ENCODE measurements around the gene BRAP. TPM values are rescaled to one million over a fixed set of nuclear protein-coding genes. Genes with fewer than 3 reads are reported as not detected.
A peak's percentile ranks its signal among the peaks of the same experiment; 100 is the strongest.
"Not testable (repeated sequence)": the region's sequence is repeated elsewhere in the genome, so short reads cannot be mapped to it uniquely, and the experiment has no call there.

BRAP gene
- total RNA-seq: 10 to 100 TPM; 20.2 to 23.6 TPM

- peak; percentile 94 for DNase-seq
- POLR2A ChIA-PET: no interaction called here
- CTCF ChIA-PET: interaction anchor here (0.6 to 1.9 kb wide), 5 partner anchors 14 to 738 kb away, joined by 4 to 7 read pairs (median 4); no protein-coding TSS in a partner anchor
- no peaks in the 10 kb centered on the region for H3K9me3 Mint-ChIP-seq
- peaks cover 19% of the 10 kb centered on the region for H3K36me3 Mint-ChIP-seq (ENCODE audit: low read depth)
- peaks cover 37% of the 10 kb centered on the region for H3K4me1 Mint-ChIP-seq
- H3K27me3 Mint-ChIP-seq: no peaks in the 10 kb centered on the region
- peak within 1 kb of the TSS; percentile 96 for H3K27ac Mint-ChIP-seq
- H3K4me3 Mint-ChIP-seq: peak within 1 kb of the TSS; percentile 98
These were observed at the start of gene BRAP, which contains the start of gene ACAD10 for GRCh38 chr12:111685811-111686573. BRAP (minus strand) TSS chr12:111685956; CDS start chr12:111685792, 164 bp downstream. ACAD10 (plus strand) TSS chr12:111686053; CDS start chr12:111692710, 6,657 bp downstream.

GRCh38 chr12:111733340-111733915, 47.7 kb upstream of the BRAP start:
- Mint-ChIP-seq H3K4me3 (no peak overlapping the region), H3K27ac (no peak overlapping the region), H3K36me3 (ENCODE audit: low read depth) (peaks cover 4% of the 10 kb centered on the region), H3K9me3 (no peaks in the 10 kb centered on the region), H3K4me1 (no peaks in the 10 kb centered on the region), H3K27me3 (no peaks in the 10 kb centered on the region)
- POLR2A ChIA-PET: no interaction called here
- DNase-seq: no peak
- CTCF ChIA-PET: no interaction called here

- Mint-ChIP-seq H3K27ac (no peak overlapping the region), H3K9me3 (no peaks in the 10 kb centered on the region), H3K4me3 (no peak overlapping the region), H3K27me3 (no peaks in the 10 kb centered on the region), H3K36me3 (ENCODE audit: low read depth) (peaks cover 4% of the 10 kb centered on the region), H3K4me1 (no peaks in the 10 kb centered on the region)
- ChIA-PET POLR2A (no interaction called here), CTCF (no interaction called here)
- DNase-seq: no peak
These were observed 47.0 kb upstream of the BRAP start for GRCh38 chr12:111732786-111733185.

- ChIA-PET CTCF (interaction anchor here (0.6 to 1.0 kb wide), 3 partner anchors 10 to 1278 kb away, joined by 3 to 6 read pairs (median 3); no protein-coding TSS in a partner anchor), POLR2A (no interaction called here)
- Mint-ChIP-seq H3K4me1 (no peaks in the 10 kb centered on the region), H3K27ac (no peak overlapping the region), H3K36me3 (ENCODE audit: low read depth) (no peaks in the 10 kb centered on the region), H3K4me3 (no peak overlapping the region), H3K27me3 (no peaks in the 10 kb centered on the region), H3K9me3 (no peaks in the 10 kb centered on the region)
- no peak for DNase-seq
These were observed 44.7 kb upstream of the BRAP start for GRCh38 chr12:111730420-111730819.

- Mint-ChIP-seq H3K36me3 (ENCODE audit: low read depth) (peaks cover 3% of the 10 kb centered on the region), H3K4me3 (no peak overlapping the region), H3K27me3 (no peaks in the 10 kb centered on the region), H3K9me3 (no peaks in the 10 kb centered on the region), H3K4me1 (no peaks in the 10 kb centered on the region), H3K27ac (no peak overlapping the region)
- no peak for DNase-seq
- CTCF ChIA-PET: interaction anchor here (1.4 kb wide), 1 partner anchor 16 kb away, joined by 3 read pairs; no protein-coding TSS in a partner anchor
- POLR2A ChIA-PET: no interaction called here
These were observed 43.0 kb upstream of the BRAP start for GRCh38 chr12:111728795-111729194.

- H3K27me3 Mint-ChIP-seq; H3K27ac Mint-ChIP-seq; CTCF ChIA-PET; DNase-seq; H3K9me3 Mint-ChIP-seq; H3K36me3 Mint-ChIP-seq (ENCODE audit: low read depth); H3K4me3 Mint-ChIP-seq; H3K4me1 Mint-ChIP-seq; POLR2A ChIA-PET: not testable (repeated sequence)
These were observed 38.0 kb upstream of the BRAP start for GRCh38 chr12:111723646-111724360.

GRCh38 chr12:111720457-111720856, 34.7 kb upstream of the BRAP start:
- Mint-ChIP-seq H3K27me3 (no peaks in the 10 kb centered on the region), H3K9me3 (no peaks in the 10 kb centered on the region), H3K36me3 (ENCODE audit: low read depth) (peaks cover 11% of the 10 kb centered on the region), H3K4me3 (no peak overlapping the region), H3K4me1 (no peaks in the 10 kb centered on the region), H3K27ac (no peak overlapping the region)
- POLR2A ChIA-PET: no interaction called here
- DNase-seq: no peak
- CTCF ChIA-PET: interaction anchor here (0.9 to 1.0 kb wide), 2 partner anchors 10 to 76 kb away, joined by 3 read pairs; no protein-coding TSS in a partner anchor

GRCh38 chr12:111719316-111719715, 33.6 kb upstream of the BRAP start:
- DNase-seq, H3K4me1 Mint-ChIP-seq, H3K4me3 Mint-ChIP-seq, POLR2A ChIA-PET, H3K27ac Mint-ChIP-seq, H3K27me3 Mint-ChIP-seq, H3K9me3 Mint-ChIP-seq: not testable (repeated sequence)
- CTCF ChIA-PET: interaction anchor here (1.0 kb wide), 1 partner anchor 11 kb away, joined by 3 read pairs; no protein-coding TSS in a partner anchor
- peaks cover 14% of the 10 kb centered on the region for H3K36me3 Mint-ChIP-seq (ENCODE audit: low read depth)

- no peaks in the 10 kb centered on the region for H3K27me3 Mint-ChIP-seq
- H3K36me3 Mint-ChIP-seq (ENCODE audit: low read depth): peaks cover 20% of the 10 kb centered on the region
- no peak overlapping the region for H3K27ac Mint-ChIP-seq
- no peaks in the 10 kb centered on the region for H3K9me3 Mint-ChIP-seq
- ChIA-PET POLR2A (interaction anchor here (0.6 kb wide), 1 partner anchor 21 kb away, joined by 4 read pairs; no protein-coding TSS in a partner anchor), CTCF (interaction anchor here (0.6 kb wide), 1 partner anchor 733 kb away, joined by 5 read pairs; no protein-coding TSS in a partner anchor)
- no peak for DNase-seq
- H3K4me3 Mint-ChIP-seq: no peak overlapping the region
- no peaks in the 10 kb centered on the region for H3K4me1 Mint-ChIP-seq
These were observed 29.5 kb upstream of the BRAP start for GRCh38 chr12:111715279-111715678.

- no peaks in the 10 kb centered on the region for H3K4me1 Mint-ChIP-seq
- peaks cover 19% of the 10 kb centered on the region for H3K36me3 Mint-ChIP-seq (ENCODE audit: low read depth)
- H3K27me3 Mint-ChIP-seq: no peaks in the 10 kb centered on the region
- no peak overlapping the region for H3K27ac Mint-ChIP-seq
- ChIA-PET POLR2A (no interaction called here), CTCF (no interaction called here)
- H3K4me3 Mint-ChIP-seq: no peak overlapping the region
- no peak for DNase-seq
- no peaks in the 10 kb centered on the region for H3K9me3 Mint-ChIP-seq
These were observed 20.4 kb upstream of the BRAP start for GRCh38 chr12:111706145-111706544.

GRCh38 chr12:111705672-111706071, 19.9 kb upstream of the BRAP start:
- no peaks in the 10 kb centered on the region for H3K4me1 Mint-ChIP-seq
- POLR2A ChIA-PET: interaction anchor here (0.7 kb wide), 1 partner anchor 73 kb away, joined by 4 read pairs; no protein-coding TSS in a partner anchor
- CTCF ChIA-PET: interaction anchor here (0.6 to 0.9 kb wide), 2 partner anchors 54 to 141 kb away, joined by 3 read pairs; no protein-coding TSS in a partner anchor
- H3K4me3 Mint-ChIP-seq: no peak overlapping the region
- H3K9me3 Mint-ChIP-seq: no peaks in the 10 kb centered on the region
- no peak for DNase-seq
- no peaks in the 10 kb centered on the region for H3K27me3 Mint-ChIP-seq
- peaks cover 18% of the 10 kb centered on the region for H3K36me3 Mint-ChIP-seq (ENCODE audit: low read depth)
- H3K27ac Mint-ChIP-seq: no peak overlapping the region

GRCh38 chr12:111699962-111700361, 14.2 kb upstream of the BRAP start:
- CTCF ChIA-PET: interaction anchor here (1.1 to 1.8 kb wide), 2 partner anchors 15 to 303 kb away, joined by 3 to 4 read pairs; no protein-coding TSS in a partner anchor

More at GRCh38 chr12:111699962-111700361, 14.2 kb upstream of the BRAP start:
- no peak for DNase-seq
- POLR2A ChIA-PET: no interaction called here
- Mint-ChIP-seq H3K36me3 (ENCODE audit: low read depth) (peaks cover 19% of the 10 kb centered on the region), H3K9me3 (no peaks in the 10 kb centered on the region), H3K4me3 (no peak overlapping the region), H3K4me1 (no peaks in the 10 kb centered on the region), H3K27me3 (no peaks in the 10 kb centered on the region), H3K27ac (no peak overlapping the region)

All from activated CD4-positive, alpha-beta T cell treated with anti-CD3 and anti-CD28 coated beads, Interleukin-2, amount 10 ng/mL, durations not matched to agents 7 days and 5 days (primary cell).